ENCODE measurements around the gene NBPF3. TPM values are rescaled to one million over a fixed set of nuclear protein-coding genes. Genes with fewer than 3 reads are reported as not detected.

The NBPF3 gene
- total RNA-seq, 2 donors from 2014 or later: 9.6 to 29.3 TPM

GRCh38 chr1:21523297-21523813 lies 83.4 kb downstream of the NBPF3 start:
- intact Hi-C loops (cut with DNase I): no loop called here
- ATAC-seq (no peak), DNase-seq (no peak)
- Histone ChIP-seq H3K9me3 (no peaks in the 10 kb centered on the region), H3K4me1 (no peaks in the 10 kb centered on the region), H3K27ac (no peak overlapping the region), H3K36me3 (replicated peaks in 1 of 2; ENCODE audit: insufficient read depth in 1 of 2, low read depth in 2 of 2) (no peaks in the 10 kb centered on the region), H3K27me3 (no peaks in the 10 kb centered on the region), H3K4me3 (no peak overlapping the region)
- 81 to 90% methylated on average over 3 to 7 of the region's 7 CpGs for WGBS, 2 donors
- TF ChIP-seq CTCF (IDR thresholded peaks at IDR 0.05): no peak
- no peak for TF ChIP-seq POLR2A (IDR thresholded peaks at IDR 0.05)

- TF ChIP-seq CTCF (IDR thresholded peaks at IDR 0.05) (no peak), POLR2A (IDR thresholded peaks at IDR 0.05) (no peak)
- H3K9me3 ChIP-seq: no peaks in the 10 kb centered on the region
- H3K27me3 ChIP-seq: no peaks in the 10 kb centered on the region
- no peaks in the 10 kb centered on the region for H3K36me3 ChIP-seq (replicated peaks in 1 of 2; ENCODE audit: insufficient read depth in 1 of 2, low read depth in 2 of 2)
- H3K4me3 ChIP-seq: no peak overlapping the region
- intact Hi-C loops (cut with DNase I): no loop called here
- H3K27ac ChIP-seq: no peak overlapping the region
- no peaks in the 10 kb centered on the region for H3K4me1 ChIP-seq
- ATAC-seq: no peak
- no peak for DNase-seq
- WGBS, 2 donors: 76 to 85% methylated on average over 5 of the region's 5 CpGs
These were observed 84.3 kb downstream of the NBPF3 start for GRCh38 chr1:21524220-21524619.

- TF ChIP-seq POLR2A (IDR thresholded peaks at IDR 0.05) (no peak), CTCF (IDR thresholded peaks at IDR 0.05) (no peak)
- H3K4me3 ChIP-seq: no peak overlapping the region
- DNase-seq (no peak), ATAC-seq (no peak)
- H3K27me3 ChIP-seq: no peaks in the 10 kb centered on the region
- no peaks in the 10 kb centered on the region for H3K9me3 ChIP-seq
- H3K36me3 ChIP-seq (replicated peaks in 1 of 2; ENCODE audit: insufficient read depth in 1 of 2, low read depth in 2 of 2): no peaks in the 10 kb centered on the region
- H3K27ac ChIP-seq: no peak overlapping the region
- intact Hi-C loops (cut with DNase I): no loop called here
- no peaks in the 10 kb centered on the region for H3K4me1 ChIP-seq
- 65 to 74% methylated on average over 14 of the region's 14 CpGs for whole genome bisulfite sequencing, 2 donors
These were observed 84.9 kb downstream of the NBPF3 start for GRCh38 chr1:21524686-21525339.

GRCh38 chr1:21525340-21525717 lies 85.4 kb downstream of the NBPF3 start:
- H3K4me3 ChIP-seq: no peak overlapping the region
- DNase-seq (no peak), ATAC-seq (no peak)
- intact Hi-C loops (cut with DNase I): no loop called here
- no peak overlapping the region for H3K27ac ChIP-seq
- H3K9me3 ChIP-seq: no peaks in the 10 kb centered on the region
- no peaks in the 10 kb centered on the region for H3K4me1 ChIP-seq
- WGBS, 2 donors: 84 to 85% methylated on average over 7 of the region's 7 CpGs
- TF ChIP-seq POLR2A (IDR thresholded peaks at IDR 0.05) (no peak), CTCF (IDR thresholded peaks at IDR 0.05) (no peak)
- no peaks in the 10 kb centered on the region for H3K36me3 ChIP-seq (replicated peaks in 1 of 2; ENCODE audit: insufficient read depth in 1 of 2, low read depth in 2 of 2)
- no peaks in the 10 kb centered on the region for H3K27me3 ChIP-seq

GRCh38 chr1:21526441-21526840 lies 86.5 kb downstream of the NBPF3 start:
- H3K27ac ChIP-seq: no peak overlapping the region
- no peaks in the 10 kb centered on the region for H3K9me3 ChIP-seq
- H3K27me3 ChIP-seq: no peaks in the 10 kb centered on the region
- TF ChIP-seq POLR2A (IDR thresholded peaks at IDR 0.05): no peak
- TF ChIP-seq CTCF (IDR thresholded peaks at IDR 0.05): no peak
- ATAC-seq (no peak), DNase-seq (no peak)
- H3K4me1 ChIP-seq: no peaks in the 10 kb centered on the region
- WGBS, 2 donors: 72 to 80% methylated on average over 1 of the region's 1 CpG
- H3K36me3 ChIP-seq (replicated peaks in 1 of 2; ENCODE audit: insufficient read depth in 1 of 2, low read depth in 2 of 2): no peaks in the 10 kb centered on the region
- no peak overlapping the region for H3K4me3 ChIP-seq
- intact Hi-C loops (cut with DNase I): no loop called here
